ENCODE results near the gene TCEANC2.

Gene TCEANC2

DNA sequence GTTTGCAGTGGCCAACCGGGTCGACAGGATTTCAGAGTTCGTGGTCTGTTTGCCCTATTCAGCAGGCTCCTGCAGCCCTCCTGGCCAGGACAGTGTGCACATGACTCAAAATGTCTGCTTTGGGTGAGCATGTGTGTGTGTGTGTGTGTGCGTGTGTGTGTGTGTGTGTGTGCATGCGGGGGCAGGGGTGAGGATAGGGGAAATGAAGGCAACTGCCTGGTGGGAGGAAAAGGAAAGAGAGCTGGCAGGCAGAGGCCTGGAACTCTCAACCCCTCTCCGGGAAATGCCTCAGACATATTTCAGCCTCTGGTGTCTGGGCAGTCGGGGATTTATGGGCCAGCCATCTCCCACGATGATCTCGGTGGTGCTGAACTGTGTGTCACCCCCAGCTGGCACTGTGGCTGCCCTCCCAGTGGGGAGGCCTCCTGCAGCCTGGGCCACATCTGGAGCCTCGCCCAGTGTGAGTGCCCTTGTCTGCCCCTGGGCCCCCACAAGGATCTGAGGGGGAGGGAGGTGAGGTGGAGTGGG is 84.2 kb downstream of the TCEANC2 start:
- DNase-seq = no peak

DNA sequence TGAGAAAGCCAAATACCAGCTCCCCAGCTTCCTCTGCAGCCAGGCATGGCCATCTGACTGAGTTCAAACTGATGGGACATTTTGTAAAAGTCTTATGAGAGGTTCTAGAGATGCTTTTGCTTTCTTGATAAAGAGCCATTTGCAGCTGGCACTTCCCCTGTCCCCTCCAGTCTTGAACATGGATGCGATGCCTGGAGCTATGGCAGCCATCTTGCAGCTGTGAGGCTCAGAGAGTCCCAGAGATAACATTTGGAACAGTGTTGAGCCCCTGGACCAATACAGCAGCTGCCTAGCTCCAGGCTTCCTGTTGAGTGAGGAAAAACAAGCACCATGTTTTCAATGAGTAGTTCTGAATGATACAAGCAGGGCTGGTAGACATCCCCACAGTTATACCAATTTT is 85.6 kb downstream of the TCEANC2 start:
- DNase-seq = no peak

DNA sequence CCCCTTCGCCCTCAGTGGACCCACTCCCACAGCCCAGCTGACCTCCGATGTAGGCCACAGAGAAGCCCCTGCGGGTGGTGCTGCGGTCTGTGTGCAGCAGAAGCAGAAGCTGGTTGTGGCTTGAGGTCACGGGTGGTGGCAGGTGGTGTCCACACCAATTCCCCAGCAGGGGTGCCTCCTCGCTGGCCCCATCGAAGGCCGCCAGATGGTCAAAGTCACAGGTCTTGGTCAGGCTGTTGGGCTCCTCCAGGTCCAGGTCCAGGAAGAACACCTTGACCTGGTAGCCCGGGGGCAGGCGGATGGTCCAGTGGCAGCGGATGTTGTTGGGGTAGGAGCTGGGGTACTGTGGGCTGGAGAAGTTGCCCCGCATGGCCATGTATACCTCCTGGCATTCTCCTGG is 86.3 kb downstream of the TCEANC2 start:
- DNase-seq = no peak

- no peak for DNase-seq
Observed at GRCh38 chr1:54142146-54142900, 88.9 kb downstream of the TCEANC2 start.

GRCh38 chr1:54144366-54144765 is 91.0 kb downstream of the TCEANC2 start:
- no peak for DNase-seq

DNA sequence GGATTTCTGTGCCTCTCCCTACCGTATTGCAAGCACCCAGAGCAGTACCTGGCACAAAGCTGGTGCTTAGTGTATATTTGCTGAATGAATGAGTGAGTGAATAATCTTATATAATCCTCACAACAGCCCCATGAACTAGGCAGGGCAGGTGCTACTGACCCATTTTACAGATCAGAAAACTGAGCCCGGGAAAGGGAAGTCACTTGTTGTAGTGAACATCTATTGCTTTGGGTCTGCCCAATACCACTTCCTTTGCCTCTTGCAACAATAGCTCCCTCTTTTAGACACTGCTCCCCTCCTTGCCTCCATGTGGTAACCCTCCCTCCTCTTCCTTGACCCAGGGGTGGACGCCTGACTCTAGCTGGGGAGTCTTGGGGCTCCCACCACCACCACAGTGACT is 96.3 kb downstream of the TCEANC2 start:
- DNase-seq = no peak

GRCh38 chr1:54151013-54151412 is 97.6 kb downstream of the TCEANC2 start:
- DNase-seq = no peak

DNA sequence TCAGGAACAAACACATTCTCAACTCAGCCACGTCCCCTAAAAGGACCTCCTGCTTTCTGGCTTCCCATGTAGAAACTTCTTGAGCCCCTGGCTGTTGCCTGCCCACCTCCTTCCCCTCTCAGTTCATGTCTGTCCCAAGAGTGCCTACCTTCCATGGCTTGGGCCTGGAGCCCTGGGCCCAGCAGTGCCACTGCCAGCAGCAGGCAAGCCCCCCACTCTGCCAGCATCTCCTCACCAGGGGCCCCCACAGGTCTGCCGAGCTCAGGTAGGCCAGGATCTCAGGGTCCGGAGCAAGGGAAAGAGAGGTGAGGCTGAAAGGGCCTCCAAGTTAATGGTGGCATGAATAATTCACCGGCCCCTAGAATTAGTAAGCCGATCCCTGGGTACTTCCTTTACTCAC is 99.3 kb downstream of the TCEANC2 start, which contains the start of gene CDCP2:
CDCP2 (minus strand) TSS at position 305 of the 400 bp plus-strand sequence; CDS start at position 227, 78 bp downstream.
- no peak for DNase-seq

GRCh38 chr1:54153535-54154439 is 100.4 kb downstream of the TCEANC2 start:
- DNase-seq = peak; percentile 61

Measured in NCI-H2171 (cell line).